NCI-H1092 (cell line): ENCODE measurements around the gene B3GALT2.
"Not testable (repeated sequence)": the region's sequence is repeated elsewhere in the genome, so short reads cannot be mapped to it uniquely, and the experiment has no call there.

Source experiments
- DNase-seq: peaks from one replicate; lab custom pipeline; 2025; lab: John Stamatoyannopoulos, UW

The B3GALT2 gene, protein sequence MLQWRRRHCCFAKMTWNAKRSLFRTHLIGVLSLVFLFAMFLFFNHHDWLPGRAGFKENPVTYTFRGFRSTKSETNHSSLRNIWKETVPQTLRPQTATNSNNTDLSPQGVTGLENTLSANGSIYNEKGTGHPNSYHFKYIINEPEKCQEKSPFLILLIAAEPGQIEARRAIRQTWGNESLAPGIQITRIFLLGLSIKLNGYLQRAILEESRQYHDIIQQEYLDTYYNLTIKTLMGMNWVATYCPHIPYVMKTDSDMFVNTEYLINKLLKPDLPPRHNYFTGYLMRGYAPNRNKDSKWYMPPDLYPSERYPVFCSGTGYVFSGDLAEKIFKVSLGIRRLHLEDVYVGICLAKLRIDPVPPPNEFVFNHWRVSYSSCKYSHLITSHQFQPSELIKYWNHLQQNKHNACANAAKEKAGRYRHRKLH

DNA sequence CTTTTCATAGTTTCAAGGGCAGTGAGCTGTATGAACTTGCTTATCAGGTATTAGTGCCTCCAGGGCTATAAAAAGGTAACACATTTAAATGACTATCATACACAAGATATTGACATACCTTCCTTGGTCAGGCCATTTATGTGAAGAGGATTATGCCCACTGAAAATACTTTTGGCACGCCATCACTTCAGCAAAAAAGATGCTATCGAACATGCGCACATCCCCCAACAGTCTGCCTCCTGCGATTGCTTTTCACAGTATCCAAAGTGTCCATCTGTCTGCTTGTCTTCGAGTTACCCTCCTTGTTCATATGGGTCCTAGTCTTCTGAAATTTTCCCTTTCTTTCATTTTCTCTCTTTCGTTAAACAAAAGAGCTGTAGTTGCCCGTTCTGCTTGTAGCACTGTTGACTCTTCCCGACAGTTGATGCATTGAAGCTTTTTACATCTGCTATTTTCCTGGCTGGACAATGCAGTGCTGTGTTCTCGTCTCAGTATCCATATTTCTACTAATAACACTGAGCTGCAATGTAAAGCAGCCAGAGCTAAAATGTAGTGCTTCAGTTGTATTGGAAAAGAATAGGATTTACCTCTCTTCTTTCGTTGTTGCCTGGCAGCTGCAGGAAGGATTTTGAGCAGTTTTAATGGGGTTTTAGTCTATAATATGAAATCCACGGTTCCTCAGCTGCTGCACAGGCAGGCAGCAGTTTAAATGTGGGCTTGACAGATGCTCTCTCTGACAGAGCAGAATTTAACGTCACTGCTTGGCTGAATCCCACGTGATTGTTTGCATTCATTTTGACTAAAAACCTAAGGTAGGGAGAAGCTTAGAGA lies at the start of gene B3GALT2:
TSS of gene B3GALT2 (minus strand) at position 713 of the 831 bp plus-strand sequence. CDS start 5,051 bp downstream, outside the sequence.
- DNase-seq: peak; percentile 88

DNA sequence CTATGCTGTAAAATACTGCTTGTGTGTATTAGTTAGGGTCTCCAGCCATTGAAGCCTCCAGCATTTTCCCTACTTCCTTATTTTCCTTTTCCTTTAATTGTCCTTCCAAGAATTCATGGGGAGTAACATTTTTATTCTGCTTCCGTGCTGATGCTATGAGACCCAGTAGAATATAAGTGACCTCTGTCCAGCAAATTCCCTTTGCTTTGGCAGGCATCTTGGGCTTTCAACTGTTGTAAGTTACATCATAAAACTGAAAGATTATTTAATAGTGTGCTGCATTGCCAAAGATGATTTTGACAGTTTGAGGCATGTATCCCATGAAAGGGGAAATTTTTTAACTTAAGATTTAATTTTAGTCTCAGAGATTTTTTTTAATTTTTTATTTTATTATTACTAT lies 48.1 kb upstream of the B3GALT2 start:
- DNase-seq: no peak

DNA sequence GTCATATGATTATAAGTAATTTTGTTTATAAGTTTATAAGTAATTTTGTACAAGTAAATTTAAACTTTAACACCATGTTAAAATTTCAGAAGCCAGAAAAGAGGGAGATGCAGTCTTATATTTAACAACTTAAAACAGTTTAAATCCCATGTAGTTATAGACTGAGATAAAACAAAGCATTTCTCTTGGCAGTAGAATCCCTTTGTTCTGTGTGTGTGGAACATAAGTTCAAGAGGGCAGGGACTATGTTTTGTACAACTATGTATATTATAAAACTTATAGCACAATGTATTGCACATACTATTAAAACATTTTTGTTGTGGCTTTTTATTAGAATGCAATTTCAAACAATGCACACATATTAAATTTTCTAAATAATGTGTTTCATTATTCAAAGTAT lies 44.7 kb upstream of the B3GALT2 start:
- DNase-seq: not testable (repeated sequence)

DNA sequence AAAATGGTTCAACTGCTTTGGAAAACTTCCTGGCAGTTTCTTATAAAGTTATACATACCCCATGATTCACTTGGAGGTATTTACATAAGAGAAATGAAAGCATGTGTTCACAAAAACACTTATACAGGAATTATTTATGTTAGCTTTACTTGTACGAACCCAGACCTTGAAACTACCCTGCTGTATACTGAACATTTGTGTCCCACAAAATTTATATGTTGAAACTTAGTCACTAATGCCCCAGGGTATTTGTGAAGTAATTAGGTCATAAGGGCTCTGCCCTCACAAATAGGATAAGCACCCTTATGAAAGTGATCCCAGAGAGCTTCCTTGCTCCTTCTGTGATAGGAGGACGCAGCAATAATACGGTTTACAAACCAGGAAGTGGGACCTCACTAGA lies 42.7 kb upstream of the B3GALT2 start:
- DNase-seq: no peak

DNA sequence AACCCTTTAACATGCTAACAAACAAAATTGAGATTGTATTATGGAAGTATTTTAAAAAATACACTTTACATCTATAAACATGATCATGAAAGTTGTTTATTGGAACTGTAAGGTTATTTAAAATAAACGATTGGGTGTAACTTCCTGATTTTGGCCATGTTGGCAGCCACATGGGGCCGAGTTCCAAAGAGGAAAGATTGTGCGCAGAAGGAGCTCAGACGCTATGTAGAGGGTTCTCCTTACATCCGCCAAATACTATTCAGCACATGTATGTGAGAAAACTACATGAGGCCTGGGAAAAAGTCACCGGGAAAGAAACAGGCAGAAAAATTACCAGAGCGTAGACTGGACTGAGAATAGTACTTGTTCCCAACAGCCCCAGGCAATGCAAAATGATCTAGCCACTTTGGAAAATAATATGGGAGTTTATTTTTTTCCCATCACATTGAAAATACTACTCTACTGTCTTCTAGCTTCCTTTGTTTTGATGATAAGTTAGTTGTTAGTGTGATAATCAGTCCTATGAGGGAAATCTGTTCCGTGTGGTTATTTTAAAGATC lies 35.7 kb upstream of the B3GALT2 start:
- DNase-seq: no peak

DNA sequence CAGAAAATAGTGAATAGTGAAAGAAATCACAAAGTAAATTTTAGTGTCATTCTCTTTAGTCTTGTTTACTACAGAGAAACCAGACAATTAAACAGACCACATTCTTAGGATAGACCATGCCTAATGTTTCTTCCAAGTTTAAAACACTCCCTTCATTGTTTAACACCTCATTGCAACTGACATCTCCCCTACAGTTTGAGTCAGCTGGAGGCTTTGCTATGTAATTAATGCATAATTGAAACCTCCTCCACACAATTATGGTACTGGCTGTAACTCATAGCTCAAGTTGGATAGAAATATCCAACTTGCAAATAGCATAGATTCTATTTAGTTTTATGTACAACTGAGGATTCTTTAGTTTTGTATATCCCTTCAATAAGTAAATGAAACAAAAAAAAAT lies 35.2 kb upstream of the B3GALT2 start:
- no peak for DNase-seq

DNA sequence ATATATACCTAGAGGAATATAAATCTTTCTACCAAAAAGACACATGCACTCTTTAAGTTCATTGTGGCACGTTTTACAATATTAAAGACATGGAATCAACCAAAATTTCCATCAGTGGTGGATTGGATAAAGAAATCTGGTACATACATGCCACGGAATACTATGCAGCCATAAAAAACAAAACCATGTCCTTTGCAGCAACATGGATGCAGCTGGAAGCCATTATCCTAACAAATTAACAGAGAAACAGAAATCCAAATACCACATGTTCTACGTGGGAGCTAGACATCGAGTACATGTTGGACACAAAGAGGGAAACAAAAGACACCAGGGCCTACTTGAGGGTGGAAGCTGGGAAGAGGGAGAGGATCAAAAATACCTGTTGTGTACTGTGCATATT lies 33.0 kb upstream of the B3GALT2 start:
- DNase-seq: no peak

DNA sequence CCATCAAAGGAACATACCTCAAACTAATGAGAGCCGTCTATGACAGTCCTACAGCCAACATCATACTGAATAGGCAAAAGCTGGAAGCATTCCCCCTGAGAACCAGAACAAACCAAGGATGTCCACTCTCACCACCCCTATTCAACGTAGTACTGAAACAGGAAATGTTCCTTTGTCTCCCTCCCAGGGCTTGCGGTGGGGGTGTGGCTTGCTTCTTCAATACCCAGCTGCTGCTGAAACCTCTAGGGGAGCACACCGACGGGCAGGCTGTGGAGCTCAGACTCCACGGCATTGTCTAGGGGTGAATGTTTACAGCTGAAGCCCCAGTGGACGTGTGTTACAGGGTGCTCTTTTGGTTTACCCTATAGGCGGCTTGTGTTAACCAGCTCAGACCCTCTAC lies 30.5 kb upstream of the B3GALT2 start:
- DNase-seq: no peak

DNA sequence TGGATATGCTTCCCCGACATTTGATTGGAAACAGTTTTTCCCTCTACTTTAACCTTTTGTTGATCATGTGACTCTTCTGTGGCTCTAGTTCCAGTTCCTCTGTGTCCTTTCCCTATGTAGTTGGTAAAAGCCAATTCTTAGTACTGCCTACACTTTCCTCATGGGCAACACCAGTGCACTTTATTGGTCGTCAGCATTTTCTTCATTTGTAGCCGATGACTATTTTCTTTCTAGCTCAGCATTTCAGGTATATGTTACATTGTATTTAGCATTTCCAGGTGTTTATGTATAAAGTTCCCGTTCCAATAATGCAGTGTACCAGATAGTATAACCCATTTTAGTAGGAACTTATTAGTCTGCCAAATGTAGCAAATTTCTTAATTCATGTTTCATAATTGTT lies 27.6 kb upstream of the B3GALT2 start:
- DNase-seq: no peak

DNA sequence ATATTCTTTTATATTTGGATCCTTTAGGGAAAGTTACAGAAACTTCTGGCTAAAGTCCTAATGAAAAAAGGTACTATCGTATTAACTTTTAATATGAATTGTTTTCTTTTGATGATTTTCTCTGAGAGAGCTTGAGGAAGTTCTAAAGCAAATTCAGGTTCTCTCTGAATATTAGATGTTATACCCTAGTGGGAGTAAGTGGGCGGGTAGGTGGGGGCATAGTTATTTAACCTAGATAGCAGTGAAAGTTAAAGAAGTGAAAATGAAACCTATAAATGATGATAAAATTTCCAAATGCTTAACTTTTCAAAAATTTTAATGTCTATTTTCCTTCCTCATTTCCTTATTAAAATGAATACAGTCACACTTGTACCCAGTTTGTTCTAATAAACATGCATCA lies 26.2 kb upstream of the B3GALT2 start:
- DNase-seq: no peak

DNA sequence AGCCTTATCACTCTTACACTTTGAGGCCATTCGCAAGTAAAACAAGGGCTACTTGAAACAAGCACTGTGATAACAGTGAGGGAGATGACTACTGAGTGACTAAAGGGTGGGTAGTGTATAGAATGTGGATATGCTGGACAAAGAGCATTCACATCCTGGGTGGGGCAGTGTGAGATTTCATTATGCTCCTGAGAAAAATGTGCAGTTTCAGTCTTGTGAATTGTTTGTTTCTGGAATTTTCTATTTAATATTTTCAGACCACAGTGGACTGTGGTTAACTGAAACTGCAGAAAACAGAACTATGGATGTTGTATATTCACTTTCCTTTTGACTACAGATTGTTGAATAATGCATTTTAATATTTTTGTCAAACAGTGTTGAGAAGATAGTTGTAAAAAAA lies 25.1 kb upstream of the B3GALT2 start:
- no peak for DNase-seq

DNA sequence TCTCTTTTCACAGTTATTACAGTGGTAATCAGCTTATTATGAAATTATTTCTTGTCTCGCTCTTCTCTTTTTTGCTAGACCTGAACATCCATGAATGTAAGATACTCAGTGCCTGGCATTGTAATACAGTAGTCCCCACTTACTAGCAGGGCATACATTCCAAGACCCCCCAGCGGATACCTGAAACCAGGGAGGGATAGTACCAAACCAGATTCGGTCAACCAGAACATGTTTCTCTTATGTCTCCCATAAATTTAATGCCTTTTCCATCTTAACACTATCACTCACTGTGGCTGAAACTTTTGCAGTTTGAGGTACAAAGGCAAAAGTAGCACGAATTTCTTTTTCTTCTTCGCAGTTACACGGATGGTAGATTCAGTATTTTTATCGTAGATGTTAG lies 24.6 kb upstream of the B3GALT2 start:
- DNase-seq: no peak

DNA sequence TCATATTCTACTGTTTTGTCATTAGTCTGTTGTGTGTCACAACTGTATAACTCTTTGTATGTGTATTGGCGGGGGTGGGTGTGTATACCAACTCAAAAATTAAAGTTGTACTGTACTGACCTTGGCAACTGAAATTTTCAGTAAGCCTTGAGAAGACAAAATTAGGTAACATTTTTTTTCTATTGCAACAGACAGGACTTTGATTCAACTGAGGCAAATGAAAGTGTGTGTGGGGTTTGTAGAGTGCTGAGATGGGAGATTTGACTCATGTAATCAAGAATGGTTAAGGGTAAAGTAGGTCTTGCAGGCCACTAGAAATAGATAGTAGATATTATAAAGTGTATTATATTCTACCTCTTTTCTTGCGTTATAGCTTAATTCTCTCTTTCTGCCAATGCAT lies 14.6 kb upstream of the B3GALT2 start:
- no peak for DNase-seq

DNA sequence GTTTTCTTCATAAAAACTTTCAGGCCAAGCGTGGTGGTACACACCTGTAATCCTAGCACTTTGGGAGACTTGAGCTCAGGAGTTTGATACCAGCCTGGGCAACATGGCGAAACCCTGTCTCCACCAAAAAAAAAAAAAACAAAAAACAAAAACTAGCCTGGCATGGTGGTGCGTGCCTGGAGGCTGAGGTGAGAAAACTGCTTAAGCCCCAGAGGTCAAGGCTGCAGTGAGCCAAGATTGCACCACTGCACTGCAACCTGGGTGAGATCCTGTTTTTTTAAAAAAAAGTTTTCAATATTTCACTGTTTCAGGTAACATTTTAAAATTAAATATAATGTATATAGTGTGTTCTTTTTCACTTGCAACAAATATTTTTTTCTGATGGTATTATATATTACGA lies 13.5 kb upstream of the B3GALT2 start:
- DNase-seq: no peak

DNA sequence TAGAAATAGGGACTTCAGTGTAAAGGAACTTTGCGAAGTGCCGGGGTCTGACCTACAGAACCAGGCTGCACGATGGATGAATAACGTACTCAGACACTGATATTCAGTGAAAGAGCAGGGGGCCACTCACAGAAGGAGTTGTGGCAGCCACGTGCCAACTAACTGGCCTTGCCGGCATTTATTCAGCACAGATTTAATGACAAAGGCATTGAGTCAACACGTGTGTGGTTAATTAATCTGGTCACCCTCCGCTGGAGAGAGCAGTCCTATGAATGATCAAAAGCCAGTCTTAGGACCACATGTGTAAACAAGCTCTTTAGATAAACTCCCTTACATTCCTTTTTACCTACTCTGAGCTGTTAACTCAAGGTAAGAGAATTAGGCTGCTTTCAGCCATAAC lies 6.2 kb upstream of the B3GALT2 start:
- DNase-seq: no peak

DNA sequence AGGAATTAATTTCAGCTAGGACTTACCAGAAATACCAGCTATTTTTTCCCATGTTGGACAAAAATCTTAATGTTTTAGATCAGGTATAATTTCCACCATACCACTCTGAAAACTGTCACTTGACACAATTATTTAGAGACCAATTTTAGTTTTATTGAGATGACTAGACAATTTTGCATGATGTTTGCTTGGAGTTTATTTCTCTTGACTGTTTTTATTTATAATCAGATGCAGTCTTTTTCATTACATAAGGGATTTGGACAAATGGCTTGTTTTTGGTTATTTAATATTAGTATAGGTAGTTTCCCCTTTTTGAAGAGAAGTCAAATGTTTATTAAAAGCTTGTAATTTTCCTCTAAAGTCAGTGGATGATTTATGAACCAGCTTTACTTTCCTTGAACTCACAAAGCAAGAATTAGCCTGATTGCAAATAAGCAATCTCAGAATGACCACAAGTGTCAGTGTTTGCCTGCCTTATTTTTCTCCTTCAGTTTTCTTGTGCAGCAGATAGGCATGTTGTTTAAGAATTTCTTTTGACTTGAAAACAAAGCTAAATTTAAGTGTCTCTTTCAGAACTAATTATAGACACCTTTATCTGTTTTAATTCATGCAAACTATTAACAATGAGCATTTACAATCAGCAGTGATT lies 3.8 kb upstream of the B3GALT2 start:
- no peak for DNase-seq

DNA sequence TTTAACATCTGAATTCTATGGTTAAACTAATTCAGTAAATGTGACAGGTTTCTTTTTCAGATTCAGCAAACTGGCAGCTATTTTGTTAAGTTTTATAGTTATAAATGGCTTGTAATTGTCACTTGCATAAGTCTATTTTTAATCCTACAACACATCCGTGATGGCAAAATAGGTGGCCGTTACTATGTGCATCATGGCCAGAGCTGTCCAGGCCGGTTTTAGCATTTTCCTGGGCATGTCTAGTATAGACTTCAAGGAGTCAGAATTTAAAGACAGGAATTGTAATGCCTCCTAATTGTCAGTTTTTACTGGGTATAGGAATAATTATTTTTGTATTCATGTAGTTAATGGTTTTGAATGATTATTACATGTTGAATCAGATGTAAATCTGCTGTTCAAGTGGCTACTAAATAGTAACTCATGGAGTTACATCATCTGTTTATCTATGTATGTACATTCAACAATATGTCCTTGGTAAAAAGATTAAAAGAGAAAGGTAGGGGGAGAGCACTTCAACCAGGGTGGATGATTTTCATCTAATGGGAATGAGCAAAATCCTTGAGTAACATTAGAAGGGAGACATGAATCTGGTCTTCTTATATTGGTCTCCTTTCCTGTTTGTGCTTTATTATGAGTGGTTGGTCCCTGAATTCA lies 3.2 kb upstream of the B3GALT2 start:
- no peak for DNase-seq

DNA sequence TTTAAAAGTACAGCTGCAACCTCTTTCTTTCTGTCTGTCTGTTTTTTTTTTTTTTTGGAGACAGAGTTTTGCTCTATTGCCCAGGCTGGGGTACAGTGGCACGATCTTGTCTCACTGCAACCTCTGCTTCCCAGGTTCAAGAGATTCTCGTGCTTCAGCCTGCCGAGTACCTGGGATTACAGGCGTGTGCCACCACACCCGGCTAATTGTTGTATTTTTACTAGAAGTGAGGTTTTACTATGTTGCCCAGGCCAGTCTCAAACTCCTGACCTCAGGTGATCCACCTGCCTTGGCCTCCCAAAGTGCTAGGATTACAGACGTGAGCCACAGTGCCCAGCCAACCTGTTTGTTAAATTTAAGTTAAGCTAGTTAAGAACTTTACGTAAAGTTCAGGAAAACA lies 2.5 kb upstream of the B3GALT2 start:
- DNase-seq: not testable (repeated sequence)

DNA sequence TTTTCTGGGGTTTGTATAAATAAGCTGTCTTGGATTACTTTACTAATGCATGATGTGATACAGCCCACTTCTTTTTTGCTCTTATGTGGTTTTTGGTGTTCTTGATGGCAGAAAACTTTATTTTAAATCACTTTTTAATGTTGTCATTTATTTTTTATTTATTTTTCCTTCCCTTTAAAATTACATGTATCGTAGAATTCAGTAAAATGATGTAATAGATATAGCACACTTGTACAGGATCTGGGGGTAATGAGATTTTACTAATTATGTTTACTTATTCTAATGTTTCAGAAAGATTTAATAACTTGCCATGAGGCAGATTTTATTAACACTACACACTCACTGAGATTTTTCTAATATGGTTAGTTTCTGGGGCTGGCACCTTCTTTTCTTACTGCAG lies 701 bp upstream of the B3GALT2 start:
- no peak for DNase-seq

DNA sequence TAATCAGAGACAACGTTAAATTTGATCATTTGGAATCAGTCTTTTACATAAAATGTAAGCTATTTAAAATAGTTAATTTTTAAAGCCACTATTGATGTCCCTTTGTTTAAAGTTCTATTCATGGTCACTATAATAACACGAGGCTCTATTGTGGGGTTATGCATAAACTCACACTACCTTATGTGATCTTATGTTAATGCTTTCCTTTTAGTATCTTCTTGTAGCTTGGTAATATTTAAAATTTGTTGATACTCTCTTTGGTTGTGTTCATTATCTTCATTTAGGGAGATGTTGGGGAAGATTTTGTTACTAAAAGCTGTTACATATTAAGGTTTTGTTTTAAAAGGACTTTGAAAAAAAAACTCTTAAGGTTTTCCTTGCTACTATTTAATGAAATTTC lies 1.2 kb downstream of the B3GALT2 start:
- no peak for DNase-seq

DNA sequence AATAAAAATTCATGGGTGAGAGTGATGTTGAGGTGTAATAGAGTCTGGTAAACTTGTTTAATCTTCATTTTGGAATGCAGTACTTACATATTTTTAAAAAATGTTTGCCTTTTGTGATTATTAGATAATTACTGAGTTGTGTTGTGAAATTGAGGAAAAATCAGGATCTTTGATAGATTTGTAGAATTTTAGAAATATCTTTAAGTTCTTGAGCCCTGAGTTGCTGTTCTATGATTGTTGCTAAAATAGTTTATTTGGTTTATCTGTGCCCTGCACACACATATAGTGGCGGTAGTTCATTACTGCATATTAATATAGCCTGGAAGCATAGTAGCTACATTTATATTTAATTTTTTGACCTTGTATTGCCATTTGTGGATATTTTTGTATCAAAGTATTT lies 1.6 kb downstream of the B3GALT2 start:
- DNase-seq: no peak

DNA sequence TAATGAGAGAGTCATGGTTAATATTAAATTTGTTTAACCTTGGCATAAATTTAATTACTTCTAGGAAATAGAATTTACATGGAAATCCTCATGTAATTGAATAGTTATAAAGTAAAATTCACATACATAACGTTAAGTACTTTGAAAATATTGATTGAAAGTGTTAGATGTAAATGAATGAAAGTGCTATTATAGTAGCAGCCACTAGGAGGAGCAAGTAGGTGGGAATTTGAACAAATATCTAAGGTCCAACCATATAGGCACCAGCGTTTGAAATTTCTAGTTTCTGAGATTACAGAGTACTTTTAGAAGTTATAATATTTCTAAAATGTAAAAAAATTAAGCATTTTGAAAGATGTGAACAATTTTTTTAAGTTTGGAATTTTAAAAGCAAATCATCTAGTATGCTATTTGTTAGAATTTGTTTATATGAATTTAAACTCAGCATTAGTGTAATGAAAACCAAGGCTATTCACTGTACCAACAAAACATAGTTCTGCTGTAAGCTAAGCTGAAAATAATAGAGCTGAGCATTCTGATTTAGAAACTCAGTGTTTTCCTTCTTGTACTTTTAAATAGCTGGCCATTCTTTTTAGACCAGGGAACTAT lies 3.3 kb downstream of the B3GALT2 start:
- DNase-seq: peak; percentile 65
